Measurements from ENCODE around the gene MYH8. TPM values are rescaled to one million over a fixed set of nuclear protein-coding genes. Genes with fewer than 3 reads are reported as not detected.

Gene MYH8
- total RNA-seq, 1 experiment from 2014 or later: 0.03 TPM

- H3K27me3 ChIP-seq (replicated peaks): no peaks in the 10 kb centered on the region
- no peaks in the 10 kb centered on the region; the same call in 1 of the 2 replicates for H3K9me3 ChIP-seq (replicated peaks)
- no peak for DNase-seq (ENCODE audit: low read depth in 1 of 2, low spot score in 2 of 2)
- H3K27ac ChIP-seq: no peak overlapping the region
- no peaks in the 10 kb centered on the region for H3K4me1 ChIP-seq (replicated peaks)
- H3K36me3 ChIP-seq: no peaks in the 10 kb centered on the region
- H3K4me3 ChIP-seq: no peak overlapping the region
Measured at GRCh38 chr17:10357768-10358167, 64.0 kb downstream of the MYH8 start.

- Histone ChIP-seq H3K9me3 (replicated peaks) (no peaks in the 10 kb centered on the region), H3K4me3 (no peak overlapping the region), H3K27ac (no peak overlapping the region), H3K4me1 (replicated peaks) (no peaks in the 10 kb centered on the region), H3K36me3 (no peaks in the 10 kb centered on the region), H3K27me3 (replicated peaks) (no peaks in the 10 kb centered on the region)
- DNase-seq (ENCODE audit: low read depth in 1 of 2, low spot score in 2 of 2): no peak
Measured at GRCh38 chr17:10354651-10355050, 67.1 kb downstream of the MYH8 start.

DNA sequence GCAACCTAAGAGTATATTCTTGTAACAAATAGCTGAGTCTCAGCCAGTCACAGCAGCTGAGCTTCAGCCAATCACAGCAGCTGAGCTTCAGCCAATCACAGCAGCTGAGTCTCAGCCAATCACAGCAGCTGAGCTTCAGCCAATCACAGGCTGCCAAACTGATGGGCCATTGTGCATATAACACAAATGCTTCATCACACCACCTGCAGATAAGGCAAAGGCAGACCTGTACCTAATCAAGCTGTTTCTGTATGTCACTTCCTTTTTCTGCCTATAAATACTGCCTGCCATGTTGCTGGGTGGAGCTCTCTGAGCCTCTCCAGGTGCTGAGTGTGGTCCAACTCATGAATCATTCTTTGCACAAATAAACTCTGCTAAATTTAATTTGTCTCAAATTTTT is 68.9 kb downstream of the MYH8 start:
- H3K9me3 ChIP-seq (replicated peaks): no peaks in the 10 kb centered on the region
- H3K4me3 ChIP-seq: no peak overlapping the region
- no peaks in the 10 kb centered on the region for H3K36me3 ChIP-seq
- H3K27ac ChIP-seq: no peak overlapping the region
- H3K4me1 ChIP-seq (replicated peaks): no peaks in the 10 kb centered on the region
- no peak for DNase-seq (ENCODE audit: low read depth in 1 of 2, low spot score in 2 of 2)
- H3K27me3 ChIP-seq (replicated peaks): no peaks in the 10 kb centered on the region

GRCh38 chr17:10349403-10349802 is 72.3 kb downstream of the MYH8 start:
- no peak for DNase-seq (ENCODE audit: low read depth in 1 of 2, low spot score in 2 of 2)
- no peaks in the 10 kb centered on the region for H3K36me3 ChIP-seq
- H3K9me3 ChIP-seq (replicated peaks): no peaks in the 10 kb centered on the region
- H3K27me3 ChIP-seq (replicated peaks): no peaks in the 10 kb centered on the region
- H3K4me1 ChIP-seq (replicated peaks): no peaks in the 10 kb centered on the region
- no peak overlapping the region for H3K4me3 ChIP-seq
- H3K27ac ChIP-seq: no peak overlapping the region

DNA sequence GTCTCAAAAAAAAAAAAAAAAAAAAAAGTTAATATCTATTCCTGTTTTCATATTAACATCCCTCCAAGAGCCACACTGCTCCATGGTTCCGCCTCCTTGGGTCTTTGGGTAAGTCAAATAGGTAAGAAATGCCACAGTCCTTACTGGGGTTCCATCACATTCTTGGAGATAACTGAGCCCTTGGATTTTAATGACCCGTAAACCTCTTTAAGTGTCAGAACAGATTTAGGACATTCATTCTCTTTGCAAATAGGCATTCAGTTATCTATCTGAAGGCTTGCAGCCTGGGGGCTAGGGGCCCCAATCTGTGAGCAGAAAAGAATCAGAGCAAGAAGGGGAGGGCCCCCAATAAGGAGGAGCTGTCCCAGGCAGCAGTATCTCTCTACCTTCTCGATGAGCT is 76.9 kb downstream of the MYH8 start:
- Histone ChIP-seq H3K27ac (no peak overlapping the region), H3K4me3 (no peak overlapping the region), H3K9me3 (replicated peaks) (no peaks in the 10 kb centered on the region), H3K36me3 (no peaks in the 10 kb centered on the region), H3K4me1 (replicated peaks) (no peaks in the 10 kb centered on the region), H3K27me3 (replicated peaks) (no peaks in the 10 kb centered on the region)
- DNase-seq (ENCODE audit: low read depth in 1 of 2, low spot score in 2 of 2): no peak

Other genes with a start within 250 kb of the MYH8 start
- 2.4 and 2.6 TPM in 2 replicates for gene GAS7, start 223.3 kb downstream of the MYH8 start, total RNA-seq (2014; rRNA removed; shearing (Covaris generic))
- not detected in 2 replicates for gene MYH13, start 48.9 kb downstream of the MYH8 start, total RNA-seq (2014; rRNA removed; shearing (Covaris generic))
- gene MYH4, start 47.6 kb upstream of the MYH8 start, total RNA-seq (2014; rRNA removed; shearing (Covaris generic)): not detected in 2 replicates
- not detected in 2 replicates for gene MYH1, start 96.6 kb upstream of the MYH8 start, total RNA-seq (2014; rRNA removed; shearing (Covaris generic))
- not detected in 2 replicates for gene MYH2, start 127.7 kb upstream of the MYH8 start, total RNA-seq (2014; rRNA removed; shearing (Covaris generic))
- gene MYH3, start 235.4 kb upstream of the MYH8 start, total RNA-seq (2014; rRNA removed; shearing (Covaris generic)): 0.13 and 0.66 TPM in 2 replicates